T-helper 2 cell (primary cell): ENCODE data around the gene LTA.

Source experiments
- DNase-seq, 5 experiments: peaks; one replicate each; pipeline versions ENCODE4 v3.0.0 to v3.0.0-alpha.2; 2012 to 2022

Gene LTA

GRCh38 chr6:31541658-31542521, 30.2 kb upstream of the LTA start, which contains the start of gene DDX39B:
DDX39B (minus strand) TSS chr6:31542003; CDS start chr6:31540532, 1,471 bp downstream.
- peak; percentile 81 to 98 (median 92) for DNase-seq

DNA sequence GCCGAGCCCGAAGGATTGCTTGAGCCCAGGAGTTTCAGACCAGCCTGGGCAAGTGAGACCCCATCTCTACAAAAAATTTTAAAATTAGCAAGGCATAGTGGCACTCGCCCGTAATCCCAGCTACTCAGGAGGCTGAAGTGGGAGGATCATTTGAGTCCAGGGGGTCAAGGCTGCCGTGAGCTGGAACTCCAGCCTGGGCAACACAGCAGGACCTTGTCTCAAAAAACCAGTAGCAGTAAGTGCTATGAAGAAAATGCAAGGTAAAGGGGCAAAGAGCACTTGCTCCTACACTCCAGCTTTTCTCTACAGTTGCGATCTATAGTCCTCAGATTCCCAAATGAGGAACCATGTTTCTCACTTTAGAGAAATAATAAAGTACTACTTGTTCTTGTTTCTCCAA, 28.4 kb upstream of the LTA start:
- DNase-seq: no peak

GRCh38 chr6:31544676-31545075, 27.4 kb upstream of the LTA start:
- DNase-seq: no peak

- no peak for DNase-seq
These were observed 26.8 kb upstream of the LTA start for GRCh38 chr6:31545291-31545690.

DNA sequence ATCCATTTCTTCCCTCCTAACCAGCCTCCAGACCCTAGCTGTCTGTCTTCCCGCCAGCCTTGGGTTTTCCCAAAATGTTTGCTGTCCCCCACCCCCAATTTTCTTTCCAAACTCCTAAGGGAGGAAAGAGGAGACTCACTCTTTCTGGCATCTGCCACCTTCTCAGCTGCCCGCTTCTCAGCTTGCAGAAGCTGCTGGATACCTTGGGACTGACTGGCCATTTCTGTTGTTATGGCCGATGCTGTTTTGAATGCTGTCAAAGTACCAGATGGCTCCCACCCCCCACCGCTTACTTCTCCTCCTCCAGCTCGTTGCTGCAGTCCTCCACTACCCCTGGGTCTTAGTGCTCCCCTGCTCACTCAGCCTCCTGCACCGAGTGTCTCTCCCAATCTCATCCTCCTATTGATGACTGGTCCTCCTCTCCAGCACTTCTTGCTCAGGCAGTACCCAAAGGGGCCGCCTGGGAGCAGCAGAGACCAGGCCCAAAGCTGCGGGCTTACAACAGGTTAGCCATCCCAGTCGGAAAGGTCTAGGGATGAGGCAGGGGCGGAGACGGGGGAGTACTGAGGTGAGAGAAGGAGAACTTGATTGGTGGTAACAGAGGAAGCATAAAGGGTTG, 25.6 kb upstream of the LTA start, which contains the start of gene ATP6V1G2:
TSS of gene ATP6V1G2 (minus strand) at position 270 of the 619 bp plus-strand sequence. CDS start at position 221, 49 bp downstream.
- DNase-seq: peak; percentile 52 to 90 (median 78)

DNA sequence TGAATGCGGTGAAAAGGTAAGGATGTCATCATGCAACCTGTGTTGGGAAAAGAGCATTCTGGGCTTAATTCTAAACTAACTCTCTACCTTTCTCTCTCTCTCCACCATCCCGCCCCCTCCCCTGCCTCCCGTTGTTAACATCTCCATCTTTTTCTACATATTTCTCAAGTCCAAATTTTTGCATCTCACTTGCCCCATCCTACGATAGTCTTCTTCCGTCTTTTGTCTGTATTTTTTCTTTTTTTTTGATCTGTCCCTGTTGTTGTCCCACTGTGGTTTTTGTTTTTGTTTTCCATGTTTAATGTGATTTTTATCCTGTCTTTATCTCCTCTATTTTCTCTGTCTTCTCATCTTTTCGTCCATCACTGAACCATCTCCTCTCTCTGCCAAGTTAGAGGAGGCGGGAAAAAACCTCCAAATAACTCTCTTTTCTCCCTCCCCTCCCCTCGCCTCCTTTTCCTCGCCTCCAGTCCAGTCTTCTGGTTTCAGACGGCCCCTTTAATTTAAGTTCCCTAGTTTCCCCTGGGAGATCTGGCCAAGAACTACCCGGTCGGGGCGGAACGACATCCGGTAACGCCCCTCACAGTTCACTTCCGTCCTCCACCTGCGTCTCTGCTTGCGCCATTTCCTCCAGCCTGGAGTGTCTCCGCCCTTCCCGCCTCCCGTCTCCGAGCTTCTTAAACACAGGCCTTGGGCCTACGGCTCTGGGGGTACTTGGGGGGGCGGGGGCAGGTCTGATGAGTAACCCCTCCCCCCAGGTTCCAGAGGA, 24.9 kb upstream of the LTA start, which contains the start of gene NFKBIL1:
TSS of gene NFKBIL1 (plus strand) at position 651 of the 769 bp plus-strand sequence. CDS start at position 738, 87 bp downstream.
- peak; percentile 63 to 97 (median 85) for DNase-seq

GRCh38 chr6:31547727-31548543, 24.2 kb upstream of the LTA start:
- no peak for DNase-seq

- no peak for DNase-seq
These were observed 23.6 kb upstream of the LTA start for GRCh38 chr6:31548544-31548873.

- DNase-seq: peak in 4 of 5 experiments; percentile 49 to 70 (median 57)
These were observed 20.7 kb upstream of the LTA start for GRCh38 chr6:31551371-31551770.

- DNase-seq: peak in 1 of 5 experiments; percentile 59
These were observed 15.8 kb upstream of the LTA start for GRCh38 chr6:31556307-31556706.

GRCh38 chr6:31557443-31558317, 14.4 kb upstream of the LTA start:
- DNase-seq: no peak

DNA sequence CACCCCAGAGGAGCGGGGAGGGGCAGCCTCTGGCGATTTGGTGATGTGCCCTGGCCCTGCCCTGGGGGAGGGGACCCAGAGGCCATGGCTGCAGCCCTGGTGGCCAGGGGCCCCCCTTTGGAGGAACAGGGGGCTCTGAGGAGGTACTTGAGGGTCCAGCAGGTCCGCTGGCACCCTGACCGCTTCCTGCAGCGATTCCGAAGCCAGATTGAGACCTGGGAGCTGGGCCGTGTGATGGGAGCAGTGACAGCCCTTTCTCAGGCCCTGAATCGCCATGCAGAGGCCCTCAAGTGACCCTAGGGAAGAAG, 13.8 kb upstream of the LTA start:
- DNase-seq: no peak

DNA sequence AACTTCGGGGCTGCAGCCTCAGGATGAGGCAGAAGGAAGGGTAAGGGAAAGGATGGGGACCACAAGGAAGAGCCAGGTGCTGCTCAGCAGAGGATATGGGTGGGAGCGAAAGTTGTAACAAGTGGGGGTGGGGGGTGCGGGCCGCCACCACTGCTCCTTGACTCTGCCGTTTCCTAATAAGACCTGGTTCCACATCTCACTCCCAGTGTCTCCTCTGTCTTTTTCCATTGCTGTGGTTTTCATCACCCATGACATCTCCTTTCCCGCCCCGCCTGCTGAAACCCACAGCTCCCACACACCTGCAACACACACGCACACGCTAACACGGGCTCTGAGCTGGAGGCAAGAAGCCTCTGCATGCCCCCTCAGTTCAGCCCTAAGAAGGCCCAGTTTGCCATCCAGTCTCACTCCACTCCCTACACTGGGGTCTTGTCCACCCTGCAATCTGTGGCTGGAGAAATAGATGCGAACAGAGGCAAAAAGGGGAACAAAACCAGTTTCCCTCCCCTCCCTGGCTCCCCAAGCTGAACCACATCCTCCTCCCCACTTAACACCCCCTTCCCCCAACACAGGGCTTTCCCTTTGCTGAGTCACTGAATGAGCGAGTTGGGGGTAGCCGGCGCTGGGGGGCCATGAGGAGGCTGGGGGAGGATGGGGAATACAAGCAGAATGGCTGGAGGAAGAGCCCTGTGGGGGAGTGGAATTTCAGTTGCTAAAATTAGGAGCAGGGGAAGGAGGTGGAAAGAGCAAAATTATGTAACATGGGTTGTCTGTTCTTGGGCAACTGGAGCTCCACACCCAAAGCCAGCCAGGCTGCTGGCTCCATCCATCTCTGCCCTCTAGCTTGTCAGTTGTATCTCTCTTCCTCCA, 13.2 kb upstream of the LTA start:
- DNase-seq: peak; percentile 25 to 77 (median 62)

DNA sequence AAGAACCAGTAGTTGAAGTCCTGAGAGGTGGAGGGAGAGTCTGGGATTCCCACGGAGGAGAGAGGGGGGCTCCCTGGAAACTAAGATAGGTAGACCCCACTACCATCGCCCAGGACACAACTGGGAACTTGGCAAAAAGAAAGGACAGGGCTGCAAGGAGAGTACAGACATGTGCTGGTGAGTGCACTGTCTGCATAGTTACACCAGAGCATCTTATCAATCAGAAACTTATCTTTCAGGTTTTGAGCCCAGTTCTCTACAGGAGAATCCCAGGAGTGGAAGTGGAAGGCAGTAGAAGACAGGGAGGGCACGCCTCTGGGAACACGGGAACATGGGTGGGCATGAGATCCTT, 12.5 kb upstream of the LTA start:
- DNase-seq: no peak

GRCh38 chr6:31559958-31560696, 12.0 kb upstream of the LTA start:
- peak in 2 of 5 experiments; percentile 41 to 73 for DNase-seq

DNA sequence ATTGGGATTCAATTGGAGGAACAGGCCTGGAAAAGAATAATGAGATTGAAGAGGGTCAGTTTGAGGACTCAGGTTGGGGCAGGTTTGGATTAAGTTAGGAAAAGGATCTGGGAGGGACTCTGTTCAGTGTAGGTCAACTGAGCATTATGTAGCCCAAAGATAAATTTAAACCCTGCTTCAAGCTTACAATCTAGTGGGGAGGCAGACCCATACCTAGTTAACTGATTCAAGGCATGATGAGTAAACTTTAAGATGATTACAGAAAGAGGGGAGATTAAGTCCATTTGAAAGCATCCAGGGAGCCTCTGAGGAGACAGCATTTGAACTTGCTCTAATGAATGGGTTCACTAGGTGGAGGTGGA, 11.4 kb upstream of the LTA start:
- DNase-seq: no peak

- DNase-seq: peak in 1 of 5 experiments; percentile 88
These were observed 4.3 kb upstream of the LTA start for GRCh38 chr6:31567531-31568370.

DNA sequence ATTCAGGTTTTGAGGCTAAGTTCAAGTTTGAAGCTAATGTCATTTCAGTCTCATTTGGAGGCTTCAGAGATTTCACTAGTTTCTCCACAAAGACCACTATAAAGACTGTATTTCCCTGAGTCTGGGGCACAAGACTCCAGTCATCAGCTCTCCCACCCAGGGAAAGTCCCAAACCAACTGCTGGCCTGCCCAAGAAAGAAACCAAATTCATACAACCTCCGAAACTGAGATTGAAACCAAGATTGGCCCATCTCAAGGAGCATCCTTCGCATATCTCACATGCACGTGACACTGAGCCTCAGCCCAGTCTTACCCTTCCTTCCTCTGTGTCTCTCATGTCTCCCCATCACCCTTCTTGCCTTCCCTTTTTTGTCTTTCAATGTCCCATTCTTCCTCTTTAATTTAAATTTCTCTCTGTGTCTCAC, 3.5 kb upstream of the LTA start:
- peak; percentile 20 to 95 (median 68) for DNase-seq
